Prostate gland (tissue), 2 donors: Measurements from ENCODE around the gene WBP1. TPM values are rescaled to one million over a fixed set of nuclear protein-coding genes. Genes with fewer than 3 reads are reported as not detected.

Source experiments
- DNase-seq: peaks from one replicate; pipeline ENCODE4 v3.0.0-alpha.2; 2019; ENCODE audit warnings: low spot score
- H3K27ac ChIP-seq, 2 donors: fragments of 200-600 bp; sonication (generic); 2 replicates each; pipeline ENCODE4 v1.5.1; 2017 to 2019
- H3K27me3 ChIP-seq: fragments of 200-600 bp; sonication (generic); replicated peaks from 2 replicates; pipeline ENCODE4 v1.5.1; 2019; ENCODE audit not compliant: insufficient read depth
- H3K36me3 ChIP-seq, 2 donors: fragments of 200-600 bp; sonication (generic); 1 replicate in 1 of 2; 2 replicates in 1 of 2; pipeline versions ENCODE4 v1.5.1 to v1.8.1; 2017 to 2019
- H3K4me1 ChIP-seq: fragments of 200-600 bp; sonication (generic); replicated peaks from 2 replicates; pipeline ENCODE4 v1.5.1; 2019
- H3K4me3 ChIP-seq, 2 donors: fragments of 200-600 bp; sonication (generic); 2 replicates each; pipeline ENCODE4 v1.5.1; 2017 to 2019
- H3K9me3 ChIP-seq: fragments of 200-600 bp; sonication (generic); 2 replicates; pipeline ENCODE4 v1.5.1; 2017
- CTCF ChIP-seq, 4 experiments: fragments of 200-600 bp in 2 of 4; fragments of 450-650 bp in 2 of 4; sonication (generic) in 2 of 4; IDR thresholded peaks; 1 replicate in 3 of 4; 2 replicates in 1 of 4; pipeline ENCODE4 v1.5.1; 2016 to 2019; ENCODE audit warnings: antibody characterized with exemption in 4 of 4, mild to moderate bottlenecking in 2 of 4, moderate library complexity in 2 of 4
- POLR2A ChIP-seq: fragments of 450-650 bp; IDR thresholded peaks from one replicate; pipeline ENCODE4 v1.6.1; 2016; ENCODE audit warnings: antibody characterized with exemption, mild to moderate bottlenecking
- POLR2AphosphoS5 ChIP-seq: sonication (generic); formaldehyde crosslinking; IDR thresholded peaks from one replicate; pipeline ENCODE4 v1.6.1; 2017; ENCODE audit warnings: antibody characterized with exemption
- WGBS: methylation state at CpG from one replicate; pipeline ENCODE4 v1.1.5; 2018; 5-methylcytosine and 5-hydroxymethylcytosine counted together
- intact Hi-C: fragments of 100-400 bp; cut with DNase I; formaldehyde crosslinking; loops from one replicate; pipeline ENCODE4 v1.14.2; 2022
- total RNA-seq, 2 donors: library from RNA; depleted of rRNA; stranded (reverse); fragments of >200 nt; gene quantifications; one replicate each; pipeline ENCODE4 v1.1.0, GENCODE V29; 2016

The WBP1 gene
- total RNA-seq: 100 to 1,000 TPM in 1 of 2 donors, 10 to 100 TPM in 1; 73.3 to 158 TPM

GRCh38 chr2:74458132-74458937 lies at the start of gene WBP1:
WBP1 (plus strand) TSS chr2:74458438; CDS start chr2:74458603, 165 bp downstream.
- Histone ChIP-seq H3K27me3 (no peaks in the 10 kb centered on the region), H3K27ac (peak within 1 kb of the TSS; percentile 99), H3K4me3 (peak within 1 kb of the TSS; percentile 67 to 73), H3K36me3 (peaks cover 0 to 5% of the 10 kb centered on the region in 2 donors), H3K4me1 (peaks cover 10% of the 10 kb centered on the region), H3K9me3 (no peaks in the 10 kb centered on the region)
- intact Hi-C loops: no loop called here
- peak; percentile 22 for TF ChIP-seq POLR2A
- no peak for TF ChIP-seq CTCF (IDR thresholded peaks at IDR 0.05)
- TF ChIP-seq POLR2AphosphoS5: peak; percentile 99
- DNase-seq: peak; percentile 100
- under 1% methylated on average over 38 of the region's 38 CpGs for WGBS

DNA sequence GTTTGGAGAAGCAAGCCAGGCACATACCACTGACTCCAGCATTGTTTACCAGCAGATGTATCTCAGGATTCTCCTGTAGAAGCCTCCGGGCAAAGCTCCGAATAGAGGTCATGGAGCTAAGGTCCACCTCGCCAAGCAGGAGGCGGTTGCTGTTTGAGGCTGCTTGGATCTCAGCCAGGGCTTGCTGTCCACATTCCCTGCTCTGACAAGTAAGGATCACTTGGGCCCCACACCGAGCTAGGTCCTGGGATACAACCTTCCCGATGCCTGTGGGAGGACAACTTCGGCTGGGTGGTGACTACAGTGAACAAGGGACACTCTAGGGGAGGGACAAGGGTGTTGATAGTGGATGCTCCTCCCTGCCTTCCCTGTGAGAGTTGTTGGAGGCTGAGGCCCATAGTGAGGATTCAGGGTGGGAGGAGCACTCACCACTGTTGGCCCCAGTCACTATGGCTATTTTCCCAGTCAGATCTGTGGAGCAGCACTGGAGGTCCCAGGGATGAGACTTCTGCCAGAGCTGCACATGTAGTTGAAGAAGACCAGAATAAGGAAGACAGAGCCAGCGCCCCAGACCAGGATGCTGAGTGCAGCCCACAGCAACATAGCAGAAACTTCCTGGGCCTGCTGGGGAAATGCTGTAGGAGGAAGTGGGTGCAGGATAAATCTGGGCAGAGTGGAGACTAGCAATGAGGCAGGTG lies 45.1 kb upstream of the WBP1 start:
- TF ChIP-seq CTCF (IDR thresholded peaks at IDR 0.05) (no peak), POLR2AphosphoS5 (no peak), POLR2A (no peak)
- no peak for DNase-seq
- H3K27ac ChIP-seq: no peak overlapping the region
- 71% methylated on average over 7 of the region's 8 CpGs for WGBS
- intact Hi-C loops: no loop called here
- H3K4me3 ChIP-seq: no peak overlapping the region
- no peaks in the 10 kb centered on the region for H3K27me3 ChIP-seq
- no peaks in the 10 kb centered on the region for H3K9me3 ChIP-seq
- H3K36me3 ChIP-seq: no peaks in the 10 kb centered on the region
- peaks cover 5% of the 10 kb centered on the region for H3K4me1 ChIP-seq

GRCh38 chr2:74414441-74414840 lies 43.8 kb upstream of the WBP1 start:
- Histone ChIP-seq H3K36me3 (no peaks in the 10 kb centered on the region), H3K4me3 (peak overlapping the region; percentile 34 to 42), H3K27me3 (no peaks in the 10 kb centered on the region), H3K4me1 (peaks cover 5% of the 10 kb centered on the region), H3K27ac (peak overlapping the region in 1 of 2 donors; percentile 42), H3K9me3 (no peaks in the 10 kb centered on the region)
- WGBS: 29% methylated on average over 18 of the region's 19 CpGs
- TF ChIP-seq POLR2A (no peak), POLR2AphosphoS5 (no peak), CTCF (IDR thresholded peaks at IDR 0.05) (no peak)
- intact Hi-C loops: no loop called here
- no peak for DNase-seq

DNA sequence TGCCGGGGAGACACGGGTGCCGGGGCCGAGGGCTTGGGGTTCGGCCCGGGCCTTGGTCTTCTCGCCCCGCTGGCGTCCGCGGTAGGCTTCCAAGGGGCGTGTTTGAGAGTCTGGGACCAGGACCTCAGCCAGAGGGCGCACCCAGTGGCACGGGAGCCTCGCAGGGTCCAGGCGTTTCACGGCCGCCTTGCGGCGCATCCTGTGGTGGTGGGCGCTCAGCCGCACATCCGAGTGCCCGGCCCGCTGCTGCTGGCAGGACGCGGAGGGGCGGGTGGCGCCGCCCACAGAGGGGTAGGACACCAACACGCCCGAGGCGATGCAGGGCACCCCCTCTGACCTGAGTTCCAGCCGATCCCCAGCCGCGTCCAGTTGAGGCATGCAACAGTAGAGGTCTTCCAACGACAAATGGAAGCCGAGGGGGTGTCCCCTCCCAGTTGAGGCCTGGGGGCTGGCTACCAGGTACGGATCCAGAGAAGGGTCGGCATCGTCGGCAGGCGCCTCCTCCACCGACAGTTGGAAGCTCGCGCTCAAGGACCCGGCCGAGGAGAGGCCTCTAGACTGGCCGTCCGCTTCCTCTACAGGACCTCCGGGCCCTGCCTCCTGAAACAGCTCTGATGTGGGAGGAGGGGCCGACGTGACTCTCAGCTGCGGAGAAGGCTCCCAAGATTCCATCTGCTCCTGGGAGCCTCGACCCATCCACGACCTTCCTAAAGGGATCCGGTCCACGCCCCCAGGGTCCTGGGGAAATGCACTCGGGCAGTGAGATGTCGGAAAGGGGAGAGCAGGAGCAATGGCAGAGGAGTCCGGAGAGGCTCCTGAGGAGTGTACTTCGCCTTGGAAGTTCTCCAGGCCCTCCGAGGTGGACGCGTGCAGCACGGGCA lies 43.1 kb upstream of the WBP1 start:
- intact Hi-C loops: no loop called here
- Histone ChIP-seq H3K36me3 (no peaks in the 10 kb centered on the region), H3K9me3 (no peaks in the 10 kb centered on the region), H3K4me1 (peaks cover 5% of the 10 kb centered on the region), H3K4me3 (peak overlapping the region; percentile 34 to 42), H3K27ac (peak overlapping the region in 1 of 2 donors; percentile 42), H3K27me3 (no peaks in the 10 kb centered on the region)
- DNase-seq: peak; percentile 29
- WGBS: 16% methylated on average over 24 of the region's 66 CpGs
- TF ChIP-seq CTCF (IDR thresholded peaks at IDR 0.05) (peak in 3 of 4 experiments; percentile 27 to 55 (median 36)), POLR2AphosphoS5 (no peak)
